ENCODE results near the gene DNASE1L2.

The DNASE1L2 gene

GRCh38 chr16:2242598-2242997 lies 6.4 kb downstream of the DNASE1L2 start:
- Histone ChIP-seq H3K79me1 (replicated peaks; ENCODE audit: low read length, poor library complexity, severe bottlenecking) (peaks cover 24% of the 10 kb centered on the region), H3K4me2 (ENCODE audit: low read length, poor library complexity, severe bottlenecking) (no peak overlapping the region), H3K9me3 (ENCODE audit: control insufficient read depth, low read length) (no peaks in the 10 kb centered on the region), H4K91ac (ENCODE audit: low read length) (no peak overlapping the region), H3K27me3 (ENCODE audit: control insufficient read depth in 1 of 2, insufficient read depth in 1 of 2, low read length in 2 of 2) (peaks cover 0 to 4% of the 10 kb centered on the region in 2 experiments), H3K27ac (ENCODE audit: low read length, poor library complexity, severe bottlenecking) (no peak overlapping the region), H2BK15ac (ENCODE audit: low read depth, poor library complexity, severe bottlenecking) (no peak overlapping the region), H3K23ac (ENCODE audit: low read length in 2 of 2) (no peak overlapping the region), H4K8ac (ENCODE audit: low read length) (no peak overlapping the region), H2BK5ac (ENCODE audit: low read depth, low read length, poor library complexity, severe bottlenecking) (no peak overlapping the region), H2AFZ (ENCODE audit: low read depth, low read length) (no peak overlapping the region), H3K4ac (ENCODE audit: low read depth in 1 of 2, low read length in 2 of 2) (no peak overlapping the region), H2AK5ac (ENCODE audit: low read length, severe bottlenecking) (no peak overlapping the region), H3K9ac (ENCODE audit: low read length) (no peak overlapping the region), H3K14ac (ENCODE audit: low read length in 2 of 2) (no peak overlapping the region), H3K18ac (ENCODE audit: low read depth in 1 of 2, low read length in 2 of 2) (no peak overlapping the region), H2BK12ac (ENCODE audit: low read length in 2 of 2) (no peak overlapping the region), H3K4me1 (ENCODE audit: control insufficient read depth, insufficient read depth, low read depth, low read length) (peaks cover 5% of the 10 kb centered on the region), H3K36me3 (ENCODE audit: control insufficient read depth in 1 of 2, insufficient read depth in 2 of 2, low read depth in 1 of 2, low read length in 2 of 2) (peaks cover 52 to 64% of the 10 kb centered on the region in 2 experiments), H2BK120ac (ENCODE audit: low read depth, low read length) (no peak overlapping the region), H3K4me3 (ENCODE audit: insufficient read depth in 1 of 2, low read depth in 1 of 2, low read length in 2 of 2) (no peak overlapping the region)
- WGBS = 93% methylated on average over 11 of the region's 11 CpGs
- no peak for DNase-seq

- Histone ChIP-seq H3K27ac (ENCODE audit: low read length, poor library complexity, severe bottlenecking) (no peak overlapping the region), H3K4ac (ENCODE audit: low read depth in 1 of 2, low read length in 2 of 2) (no peak overlapping the region), H3K9ac (ENCODE audit: low read length) (no peak overlapping the region), H3K4me2 (ENCODE audit: low read length, poor library complexity, severe bottlenecking) (no peak overlapping the region), H2BK15ac (ENCODE audit: low read depth, poor library complexity, severe bottlenecking) (no peak overlapping the region), H2BK120ac (ENCODE audit: low read depth, low read length) (no peak overlapping the region), H4K8ac (ENCODE audit: low read length) (no peak overlapping the region), H3K27me3 (ENCODE audit: control insufficient read depth in 1 of 2, insufficient read depth in 1 of 2, low read length in 2 of 2) (no peaks in the 10 kb centered on the region), H3K36me3 (ENCODE audit: control insufficient read depth in 1 of 2, insufficient read depth in 2 of 2, low read depth in 1 of 2, low read length in 2 of 2) (peaks cover 52 to 59% of the 10 kb centered on the region in 2 experiments), H4K91ac (ENCODE audit: low read length) (no peak overlapping the region), H2BK5ac (ENCODE audit: low read depth, low read length, poor library complexity, severe bottlenecking) (no peak overlapping the region), H3K23ac (ENCODE audit: low read length in 2 of 2) (no peak overlapping the region), H3K9me3 (ENCODE audit: control insufficient read depth, low read length) (no peaks in the 10 kb centered on the region), H3K18ac (ENCODE audit: low read depth in 1 of 2, low read length in 2 of 2) (no peak overlapping the region), H2AFZ (ENCODE audit: low read depth, low read length) (no peak overlapping the region), H2AK5ac (ENCODE audit: low read length, severe bottlenecking) (no peak overlapping the region), H3K4me3 (ENCODE audit: insufficient read depth in 1 of 2, low read depth in 1 of 2, low read length in 2 of 2) (no peak overlapping the region), H2BK12ac (ENCODE audit: low read length in 2 of 2) (no peak overlapping the region), H3K79me1 (replicated peaks; ENCODE audit: low read length, poor library complexity, severe bottlenecking) (peaks cover 24% of the 10 kb centered on the region), H3K4me1 (ENCODE audit: control insufficient read depth, insufficient read depth, low read depth, low read length) (peaks cover 2% of the 10 kb centered on the region), H3K14ac (ENCODE audit: low read length in 2 of 2) (no peak overlapping the region)
- DNase-seq = no peak
- WGBS = 96% methylated on average over 19 of the region's 19 CpGs
Observed at GRCh38 chr16:2243031-2243528, 6.8 kb downstream of the DNASE1L2 start.

GRCh38 chr16:2243781-2244180 lies 7.5 kb downstream of the DNASE1L2 start:
- H4K91ac ChIP-seq (ENCODE audit: low read length) = no peak overlapping the region
- 97% methylated on average over 11 of the region's 11 CpGs for WGBS
- no peaks in the 10 kb centered on the region for H3K9me3 ChIP-seq (ENCODE audit: control insufficient read depth, low read length)

GRCh38 chr16:2244301-2244700 lies 8.1 kb downstream of the DNASE1L2 start:
- H3K9ac ChIP-seq (ENCODE audit: low read length) = no peak overlapping the region
- no peak overlapping the region for H3K4me2 ChIP-seq (ENCODE audit: low read length, poor library complexity, severe bottlenecking)
- H3K4me3 ChIP-seq (ENCODE audit: insufficient read depth in 1 of 2, low read depth in 1 of 2, low read length in 2 of 2) = no peak overlapping the region
- no peak overlapping the region for H2BK12ac ChIP-seq (ENCODE audit: low read length in 2 of 2)
- peaks cover 26% of the 10 kb centered on the region for H3K79me1 ChIP-seq (replicated peaks; ENCODE audit: low read length, poor library complexity, severe bottlenecking)
- no peak overlapping the region for H2BK5ac ChIP-seq (ENCODE audit: low read depth, low read length, poor library complexity, severe bottlenecking)
- no peak overlapping the region for H3K4ac ChIP-seq (ENCODE audit: low read depth in 1 of 2, low read length in 2 of 2)
- H2BK120ac ChIP-seq (ENCODE audit: low read depth, low read length) = no peak overlapping the region
- peaks cover 2% of the 10 kb centered on the region for H3K4me1 ChIP-seq (ENCODE audit: control insufficient read depth, insufficient read depth, low read depth, low read length)
- no peak overlapping the region for H2BK15ac ChIP-seq (ENCODE audit: low read depth, poor library complexity, severe bottlenecking)
- 89% methylated on average over 17 of the region's 17 CpGs for WGBS
- H3K27me3 ChIP-seq (ENCODE audit: control insufficient read depth in 1 of 2, insufficient read depth in 1 of 2, low read length in 2 of 2) = no peaks in the 10 kb centered on the region
- H4K91ac ChIP-seq (ENCODE audit: low read length) = no peak overlapping the region
- no peak overlapping the region for H4K8ac ChIP-seq (ENCODE audit: low read length)
- DNase-seq = no peak
- H2AK5ac ChIP-seq (ENCODE audit: low read length, severe bottlenecking) = no peak overlapping the region
- H3K9me3 ChIP-seq (ENCODE audit: control insufficient read depth, low read length) = no peaks in the 10 kb centered on the region
- no peak overlapping the region for H3K18ac ChIP-seq (ENCODE audit: low read depth in 1 of 2, low read length in 2 of 2)
- H3K14ac ChIP-seq (ENCODE audit: low read length in 2 of 2) = no peak overlapping the region
- H3K27ac ChIP-seq (ENCODE audit: low read length, poor library complexity, severe bottlenecking) = no peak overlapping the region
- H2AFZ ChIP-seq (ENCODE audit: low read depth, low read length) = no peak overlapping the region
- no peak overlapping the region for H3K23ac ChIP-seq (ENCODE audit: low read length in 2 of 2)
- H3K36me3 ChIP-seq (ENCODE audit: control insufficient read depth in 1 of 2, insufficient read depth in 2 of 2, low read depth in 1 of 2, low read length in 2 of 2) = peaks cover 52 to 53% of the 10 kb centered on the region in 2 experiments

More at GRCh38 chr16:2243781-2244180, 7.5 kb downstream of the DNASE1L2 start:
- no peak overlapping the region for H3K27ac ChIP-seq (ENCODE audit: low read length, poor library complexity, severe bottlenecking)
- no peak overlapping the region for H3K23ac ChIP-seq (ENCODE audit: low read length in 2 of 2)
- H3K79me1 ChIP-seq (replicated peaks; ENCODE audit: low read length, poor library complexity, severe bottlenecking) = peaks cover 24% of the 10 kb centered on the region
- H2AK5ac ChIP-seq (ENCODE audit: low read length, severe bottlenecking) = no peak overlapping the region
- H2BK15ac ChIP-seq (ENCODE audit: low read depth, poor library complexity, severe bottlenecking) = no peak overlapping the region
- H2AFZ ChIP-seq (ENCODE audit: low read depth, low read length) = no peak overlapping the region
- DNase-seq = no peak
- H3K4ac ChIP-seq (ENCODE audit: low read depth in 1 of 2, low read length in 2 of 2) = no peak overlapping the region
- no peak overlapping the region for H2BK12ac ChIP-seq (ENCODE audit: low read length in 2 of 2)
- H3K36me3 ChIP-seq (ENCODE audit: control insufficient read depth in 1 of 2, insufficient read depth in 2 of 2, low read depth in 1 of 2, low read length in 2 of 2) = peaks cover 52 to 56% of the 10 kb centered on the region in 2 experiments
- H3K18ac ChIP-seq (ENCODE audit: low read depth in 1 of 2, low read length in 2 of 2) = no peak overlapping the region
- H3K4me1 ChIP-seq (ENCODE audit: control insufficient read depth, insufficient read depth, low read depth, low read length) = peaks cover 2% of the 10 kb centered on the region
- no peak overlapping the region for H3K4me3 ChIP-seq (ENCODE audit: insufficient read depth in 1 of 2, low read depth in 1 of 2, low read length in 2 of 2)
- no peak overlapping the region for H2BK5ac ChIP-seq (ENCODE audit: low read depth, low read length, poor library complexity, severe bottlenecking)
- H4K8ac ChIP-seq (ENCODE audit: low read length) = no peak overlapping the region
- no peak overlapping the region for H2BK120ac ChIP-seq (ENCODE audit: low read depth, low read length)
- no peak overlapping the region for H3K4me2 ChIP-seq (ENCODE audit: low read length, poor library complexity, severe bottlenecking)
- H3K27me3 ChIP-seq (ENCODE audit: control insufficient read depth in 1 of 2, insufficient read depth in 1 of 2, low read length in 2 of 2) = no peaks in the 10 kb centered on the region
- H3K9ac ChIP-seq (ENCODE audit: low read length) = no peak overlapping the region
- H3K14ac ChIP-seq (ENCODE audit: low read length in 2 of 2) = no peak overlapping the region
